Memory B cell (primary cell): ENCODE data around the gene ZNF600.
"Not testable (repeated sequence)": the region's sequence is repeated elsewhere in the genome, so short reads cannot be mapped to it uniquely, and the experiment has no call there.

Source experiments
- ATAC-seq: fragments of 150-1000 bp; cut with Tn5 transposase; 2 replicates; pipeline ENCODE4 v1.10.0; 2021; ENCODE audit warnings: low read depth, mild to moderate bottlenecking, moderate library complexity
- DNase-seq, 2 donors: peaks; one replicate each; pipeline ENCODE4 v3.0.0; 2022; ENCODE audit warnings: low spot score in 2 of 2
- H3K27ac Mint-ChIP-seq: one replicate; pipeline ENCODE4 v1.8.0; 2022; ENCODE audit warnings: mild to moderate bottlenecking, moderate library complexity, mixed read lengths
- H3K27me3 Mint-ChIP-seq: one replicate; pipeline ENCODE4 v1.8.0; 2022; ENCODE audit warnings: mixed read lengths
- H3K36me3 Mint-ChIP-seq: one replicate; pipeline ENCODE4 v1.8.0; 2022; ENCODE audit warnings: mild to moderate bottlenecking, mixed read lengths
- H3K4me1 Mint-ChIP-seq: one replicate; pipeline ENCODE4 v1.8.0; 2022; ENCODE audit warnings: mixed read lengths
- H3K4me3 Mint-ChIP-seq: one replicate; pipeline ENCODE4 v1.8.0; 2022; ENCODE audit warnings: mild to moderate bottlenecking, moderate library complexity, mixed read lengths
- H3K9me3 Mint-ChIP-seq: one replicate; pipeline ENCODE4 v1.8.0; 2022; ENCODE audit warnings: mixed read lengths

The ZNF600 gene

DNA sequence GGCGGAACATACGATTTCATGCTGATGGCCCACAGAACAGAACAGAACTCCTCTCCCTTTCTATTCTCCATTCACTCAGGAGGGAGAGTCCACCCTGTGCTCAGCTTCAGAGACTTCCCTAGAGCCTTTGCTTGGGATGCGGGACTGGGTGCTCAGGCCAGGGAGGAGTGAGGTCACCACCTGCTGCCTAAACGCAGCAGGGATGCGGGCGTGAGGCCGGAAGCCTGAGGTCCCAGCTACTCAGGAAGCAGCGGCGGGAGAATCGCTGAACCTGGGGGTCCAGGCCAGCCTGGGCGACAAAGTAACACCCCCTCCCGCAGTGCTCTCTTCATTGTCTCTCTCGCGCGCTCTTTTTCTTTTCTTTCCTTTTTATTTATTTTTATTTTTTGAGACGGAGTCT, 60.5 kb downstream of the ZNF600 start:
- ATAC-seq, H3K4me3 Mint-ChIP-seq, H3K27ac Mint-ChIP-seq, H3K9me3 Mint-ChIP-seq, H3K4me1 Mint-ChIP-seq, DNase-seq, H3K27me3 Mint-ChIP-seq: not testable (repeated sequence)
- H3K36me3 Mint-ChIP-seq, result peaks cover 45% of the 10 kb centered on the region

DNA sequence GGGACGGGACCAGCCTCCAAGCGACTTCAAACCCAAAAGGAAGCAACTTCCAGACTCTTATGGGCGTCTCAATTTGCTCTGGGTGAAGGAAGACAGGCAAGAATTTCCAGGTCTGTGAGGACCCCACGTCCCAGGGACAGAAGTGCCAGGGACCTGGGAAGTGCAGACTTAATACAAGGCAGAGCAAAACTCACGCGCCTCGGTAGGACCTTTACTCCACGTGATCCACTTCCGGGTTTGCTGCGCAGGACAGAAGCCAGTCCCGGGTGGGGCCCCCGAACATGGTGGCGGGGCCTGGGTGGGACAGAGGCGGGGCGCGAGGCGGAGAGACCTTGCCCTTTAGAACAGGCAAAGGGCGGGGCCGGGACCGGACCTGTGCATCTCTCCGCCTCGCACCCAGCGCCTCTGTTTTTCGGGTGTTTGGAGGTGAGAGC, 61.0 kb downstream of the ZNF600 start:
- no peak for DNase-seq
- Mint-ChIP-seq H3K27me3 (no peaks in the 10 kb centered on the region), H3K9me3 (peaks cover 7% of the 10 kb centered on the region), H3K4me3 (no peak overlapping the region), H3K36me3 (peaks cover 50% of the 10 kb centered on the region), H3K4me1 (peaks cover 3% of the 10 kb centered on the region), H3K27ac (no peak overlapping the region)
- ATAC-seq, result no peak

DNA sequence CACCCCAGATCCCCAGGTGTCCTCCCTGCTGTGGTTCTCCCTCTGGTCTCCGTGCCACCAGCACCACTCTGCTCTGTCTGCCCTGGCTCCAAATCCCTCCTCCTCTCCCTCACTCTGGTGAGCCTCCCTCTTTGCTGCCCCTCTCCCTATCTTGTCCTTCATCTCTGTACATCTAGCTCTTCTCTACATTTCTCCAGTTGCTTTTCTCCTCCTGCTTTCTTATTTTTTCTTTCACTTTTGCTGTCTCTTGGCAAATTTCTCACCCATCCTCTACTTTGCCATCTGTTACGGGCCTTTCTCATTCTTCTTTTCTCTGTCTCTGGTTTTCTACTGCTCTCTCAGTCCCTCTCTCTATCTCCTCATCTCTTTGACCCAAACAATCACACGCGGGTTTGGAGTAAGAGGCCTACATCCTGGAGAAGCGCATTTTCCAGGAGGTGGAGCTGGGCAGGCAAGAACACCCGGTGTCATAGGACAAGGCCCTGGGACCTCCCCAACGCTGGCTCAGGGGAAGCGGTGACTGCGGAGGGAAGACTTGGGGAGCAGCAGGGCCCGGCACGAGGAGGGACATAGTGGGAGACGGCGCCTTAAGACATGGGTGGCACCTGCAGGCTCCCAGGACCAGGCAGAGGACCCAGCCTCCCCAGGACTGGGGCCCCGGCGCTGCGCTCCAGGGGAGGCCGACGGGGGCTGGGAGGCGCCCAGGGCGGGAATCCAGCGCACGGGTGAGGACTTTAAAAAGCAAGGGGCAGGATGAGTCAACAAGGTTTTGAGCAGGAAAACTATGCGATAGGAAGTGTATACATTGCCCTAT, 61.7 kb downstream of the ZNF600 start:
- Mint-ChIP-seq H3K9me3 (peaks cover 7% of the 10 kb centered on the region), H3K4me1 (peaks cover 3% of the 10 kb centered on the region), H3K27ac (peak overlapping the region; percentile 41), H3K4me3 (no peak overlapping the region), H3K27me3 (no peaks in the 10 kb centered on the region), H3K36me3 (peaks cover 51% of the 10 kb centered on the region)
- no peak for DNase-seq
- ATAC-seq, result no peak

DNA sequence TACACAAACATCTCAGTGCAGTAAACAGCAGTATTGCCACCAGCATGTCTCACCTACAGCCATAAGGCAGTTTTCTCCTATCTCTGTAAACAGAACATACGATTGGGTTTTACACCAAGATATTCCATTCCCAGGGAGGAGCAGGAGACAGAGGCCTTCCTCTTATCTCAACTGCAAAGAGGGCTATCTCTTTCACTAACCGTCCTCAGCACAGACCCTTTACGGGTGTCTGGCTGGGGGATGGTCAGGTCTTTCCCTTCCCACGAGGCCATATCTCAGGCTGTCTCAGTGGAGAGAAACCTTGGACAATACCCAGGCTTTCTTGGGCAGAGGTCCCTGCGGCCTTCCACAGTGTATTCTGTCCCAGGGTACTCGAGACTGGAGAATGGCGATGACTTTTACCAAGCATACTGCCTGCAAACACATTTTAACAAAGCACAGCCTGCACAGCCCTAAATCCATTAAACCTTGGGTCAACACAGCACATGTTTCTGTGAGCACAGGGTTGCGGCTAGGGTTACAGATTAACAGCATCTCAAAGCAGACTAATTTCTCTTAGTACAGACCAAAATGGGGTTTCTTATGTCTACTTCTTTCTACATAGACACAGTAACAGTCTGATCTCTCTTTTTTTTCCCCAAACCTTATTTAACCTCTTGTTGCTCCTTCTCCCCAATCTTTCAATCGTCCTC, 62.5 kb downstream of the ZNF600 start:
- peaks cover 55% of the 10 kb centered on the region for H3K36me3 Mint-ChIP-seq
- not testable (repeated sequence) for ATAC-seq, H3K4me3 Mint-ChIP-seq, H3K27me3 Mint-ChIP-seq, DNase-seq, H3K4me1 Mint-ChIP-seq
- H3K27ac Mint-ChIP-seq, result peak overlapping the region; percentile 41
- H3K9me3 Mint-ChIP-seq, result peaks cover 10% of the 10 kb centered on the region

- no peaks in the 10 kb centered on the region for H3K27me3 Mint-ChIP-seq
- peaks cover 5% of the 10 kb centered on the region for H3K4me1 Mint-ChIP-seq
- no peak overlapping the region for H3K4me3 Mint-ChIP-seq
- no peak overlapping the region for H3K27ac Mint-ChIP-seq
- ATAC-seq (no peak), DNase-seq (no peak)
- H3K36me3 Mint-ChIP-seq, result peaks cover 52% of the 10 kb centered on the region
- H3K9me3 Mint-ChIP-seq, result peaks cover 10% of the 10 kb centered on the region
These were observed 64.3 kb downstream of the ZNF600 start for GRCh38 chr19:52722062-52723003.

GRCh38 chr19:52720541-52720940, 66.0 kb downstream of the ZNF600 start:
- H3K4me3 Mint-ChIP-seq, H3K4me1 Mint-ChIP-seq, H3K27me3 Mint-ChIP-seq, H3K27ac Mint-ChIP-seq, DNase-seq, ATAC-seq: not testable (repeated sequence)
- Mint-ChIP-seq H3K36me3 (peaks cover 47% of the 10 kb centered on the region), H3K9me3 (peaks cover 10% of the 10 kb centered on the region)

- peaks cover 51% of the 10 kb centered on the region for H3K36me3 Mint-ChIP-seq
These were observed 70.1 kb downstream of the ZNF600 start for GRCh38 chr19:52716522-52716921.

DNA sequence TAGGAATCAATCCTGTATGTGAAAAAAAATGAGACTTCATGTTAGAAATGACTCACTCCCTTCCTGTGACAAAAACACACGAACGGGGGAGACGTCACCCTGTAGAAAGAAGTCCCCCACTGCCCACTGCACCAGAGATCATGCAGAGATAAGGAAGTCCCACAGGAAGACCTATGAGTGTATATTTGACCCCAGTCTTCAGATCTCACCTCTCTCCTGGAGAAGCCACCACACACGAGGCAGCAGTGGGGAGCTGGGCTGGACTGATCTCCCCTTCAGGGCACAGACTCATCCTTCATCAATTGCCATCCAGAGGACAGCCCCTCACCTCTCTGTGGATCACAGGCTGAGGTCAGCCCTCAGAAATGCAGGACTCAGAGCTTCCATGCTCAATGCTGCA, 70.7 kb downstream of the ZNF600 start:
- H3K27me3 Mint-ChIP-seq, DNase-seq, H3K27ac Mint-ChIP-seq, ATAC-seq, H3K4me1 Mint-ChIP-seq, H3K4me3 Mint-ChIP-seq: not testable (repeated sequence)
- H3K36me3 Mint-ChIP-seq, result peaks cover 51% of the 10 kb centered on the region
- H3K9me3 Mint-ChIP-seq, result peaks cover 12% of the 10 kb centered on the region

More at GRCh38 chr19:52716522-52716921, 70.1 kb downstream of the ZNF600 start:
- Mint-ChIP-seq H3K4me3 (no peak overlapping the region), H3K27me3 (no peaks in the 10 kb centered on the region), H3K4me1 (peaks cover 5% of the 10 kb centered on the region), H3K27ac (no peak overlapping the region), H3K9me3 (peaks cover 9% of the 10 kb centered on the region)
- no peak for ATAC-seq
- DNase-seq, result no peak

DNA sequence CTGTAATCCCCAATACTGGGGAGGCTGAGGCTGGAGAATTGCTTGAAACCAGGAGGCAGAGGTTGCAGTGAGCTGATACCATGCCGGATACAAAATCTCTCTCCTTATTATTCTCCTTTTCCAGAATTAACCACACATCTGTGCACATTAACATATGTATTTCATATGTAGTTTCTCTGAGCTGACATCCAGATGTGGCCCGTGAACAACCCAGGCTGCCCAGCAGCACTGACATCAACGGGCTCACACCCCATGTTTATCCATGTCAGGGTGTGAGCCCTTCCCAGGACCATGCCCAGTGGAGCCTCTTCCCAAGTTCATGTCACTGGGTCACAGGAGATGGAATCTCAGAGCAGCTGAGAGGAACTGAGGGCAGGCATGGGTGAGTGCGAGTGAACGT, 71.3 kb downstream of the ZNF600 start:
- Mint-ChIP-seq H3K9me3 (peaks cover 12% of the 10 kb centered on the region), H3K36me3 (peaks cover 51% of the 10 kb centered on the region)
- DNase-seq, H3K27me3 Mint-ChIP-seq, H3K4me1 Mint-ChIP-seq, ATAC-seq, H3K4me3 Mint-ChIP-seq, H3K27ac Mint-ChIP-seq: not testable (repeated sequence)
